ENCODE data around the gene GUCA2A. TPM values are rescaled to one million over a fixed set of nuclear protein-coding genes. Genes with fewer than 3 reads are reported as not detected.

GUCA2A gene
- total and polyA plus RNA-seq, 2 of the 4 experiments (the other 2 are of a cell fraction), result not detected

GRCh38 chr1:42138586-42138985, 26.0 kb downstream of the GUCA2A start:
- CTCF ChIA-PET, result no interaction called here
- intact Hi-C loops (cut with micrococcal nuclease), result no loop called here

More at GRCh38 chr1:42138586-42138985, 26.0 kb downstream of the GUCA2A start:
- Histone ChIP-seq H3K36me3 (ENCODE audit: control insufficient read depth, insufficient read depth, low read length) (no peaks in the 10 kb centered on the region), H3K9ac (ENCODE audit: low read depth, low read length) (no peak overlapping the region), H3K4me3 (ENCODE audit: insufficient read depth, low read depth, low read length) (no peak overlapping the region), H3K56ac (ENCODE audit: extremely low read depth, insufficient read depth, low read length) (no peak overlapping the region), H2BK120ac (ENCODE audit: low read depth, low read length) (no peak overlapping the region), H2BK5ac (ENCODE audit: low read depth, low read length, poor library complexity, severe bottlenecking) (no peak overlapping the region), H3K27ac (ENCODE audit: insufficient read depth, low read length) (no peak overlapping the region), H3K18ac (ENCODE audit: low read depth, low read length) (no peak overlapping the region), H4K91ac (ENCODE audit: insufficient read depth, low read depth, low read length) (no peak overlapping the region), H3K79me1 (ENCODE audit: low read depth in 1 of 2, low read length in 2 of 2) (no peaks in the 10 kb centered on the region), H2AK5ac (ENCODE audit: low read depth, low read length) (no peak overlapping the region), H3K4ac (ENCODE audit: low read depth, low read length) (no peak overlapping the region), H4K8ac (ENCODE audit: low read depth in 2 of 2, low read length in 2 of 2) (no peak overlapping the region), H3K23ac (ENCODE audit: low read depth, low read length) (no peak overlapping the region), H3K14ac (replicated peaks; ENCODE audit: low read depth, low read length) (no peak overlapping the region), H4K20me1 (ENCODE audit: insufficient read depth, low read length) (no peaks in the 10 kb centered on the region), H3K9me1 (ENCODE audit: insufficient read depth, low read length) (no peaks in the 10 kb centered on the region), H2BK15ac (ENCODE audit: low read depth, low read length) (no peak overlapping the region), H3K9me3 (ENCODE audit: control insufficient read depth, insufficient read depth, low read length) (no peaks in the 10 kb centered on the region), H4K5ac (ENCODE audit: low read depth, low read length) (no peak overlapping the region), H3K4me2 (ENCODE audit: low read depth, low read length) (no peak overlapping the region), H2BK20ac (ENCODE audit: low read depth, low read length) (no peak overlapping the region), H2AK9ac (replicated peaks; ENCODE audit: low read depth, low read length, poor library complexity) (no peak overlapping the region), H3K27me3 (ENCODE audit: control insufficient read depth, insufficient read depth, low read length) (peaks cover 33% of the 10 kb centered on the region), H3K4me1 (ENCODE audit: control insufficient read depth, insufficient read depth, low read length) (no peaks in the 10 kb centered on the region), H2AFZ (replicated peaks; ENCODE audit: low read length, poor library complexity) (no peak overlapping the region)
- in situ Hi-C loops (cut with MboI; ENCODE audit: low sequenced_read_pairs), result no loop called here
- TF ChIP-seq CEBPB (IDR thresholded peaks at IDR 0.05; ENCODE audit: low read depth, low read length), result no peak
- no peak for TF ChIP-seq RFX5 (IDR thresholded peaks at IDR 0.05; ENCODE audit: low read depth, low read length)
- no peak for TF ChIP-seq NFE2L2 (IDR thresholded peaks at IDR 0.05; ENCODE audit: low read depth, low read length)
- no peak for TF ChIP-seq ELK1 (IDR thresholded peaks at IDR 0.05; ENCODE audit: borderline replicate concordance, low read depth, low read length)
- no peak for TF ChIP-seq MAZ (IDR thresholded peaks at IDR 0.05; ENCODE audit: borderline replicate concordance, low read depth, low read length)
- TF ChIP-seq MAFK (IDR thresholded peaks at IDR 0.05; ENCODE audit: low read depth, low read length), result no peak
- no peak for TF ChIP-seq POLR2A (IDR thresholded peaks at IDR 0.05; ENCODE audit: low read depth, low read length)
- no peak for TF ChIP-seq BHLHE40 (IDR thresholded peaks at IDR 0.05; ENCODE audit: low read depth, low read length)
- TF ChIP-seq, protein P1, sequence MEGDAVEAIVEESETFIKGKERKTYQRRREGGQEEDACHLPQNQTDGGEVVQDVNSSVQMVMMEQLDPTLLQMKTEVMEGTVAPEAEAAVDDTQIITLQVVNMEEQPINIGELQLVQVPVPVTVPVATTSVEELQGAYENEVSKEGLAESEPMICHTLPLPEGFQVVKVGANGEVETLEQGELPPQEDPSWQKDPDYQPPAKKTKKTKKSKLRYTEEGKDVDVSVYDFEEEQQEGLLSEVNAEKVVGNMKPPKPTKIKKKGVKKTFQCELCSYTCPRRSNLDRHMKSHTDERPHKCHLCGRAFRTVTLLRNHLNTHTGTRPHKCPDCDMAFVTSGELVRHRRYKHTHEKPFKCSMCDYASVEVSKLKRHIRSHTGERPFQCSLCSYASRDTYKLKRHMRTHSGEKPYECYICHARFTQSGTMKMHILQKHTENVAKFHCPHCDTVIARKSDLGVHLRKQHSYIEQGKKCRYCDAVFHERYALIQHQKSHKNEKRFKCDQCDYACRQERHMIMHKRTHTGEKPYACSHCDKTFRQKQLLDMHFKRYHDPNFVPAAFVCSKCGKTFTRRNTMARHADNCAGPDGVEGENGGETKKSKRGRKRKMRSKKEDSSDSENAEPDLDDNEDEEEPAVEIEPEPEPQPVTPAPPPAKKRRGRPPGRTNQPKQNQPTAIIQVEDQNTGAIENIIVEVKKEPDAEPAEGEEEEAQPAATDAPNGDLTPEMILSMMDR (conservative IDR thresholded peaks at IDR 0.05; ENCODE audit: low read depth, low read length), result no peak
- TF ChIP-seq FOS (IDR thresholded peaks at IDR 0.05; ENCODE audit: low read depth, low read length), result no peak
- no peak for TF ChIP-seq RAD21 (IDR thresholded peaks at IDR 0.05; ENCODE audit: low read length)
- TF ChIP-seq RCOR1 (IDR thresholded peaks at IDR 0.05; ENCODE audit: insufficient replicate concordance, low read length), result no peak
- TF ChIP-seq, protein P2, sequence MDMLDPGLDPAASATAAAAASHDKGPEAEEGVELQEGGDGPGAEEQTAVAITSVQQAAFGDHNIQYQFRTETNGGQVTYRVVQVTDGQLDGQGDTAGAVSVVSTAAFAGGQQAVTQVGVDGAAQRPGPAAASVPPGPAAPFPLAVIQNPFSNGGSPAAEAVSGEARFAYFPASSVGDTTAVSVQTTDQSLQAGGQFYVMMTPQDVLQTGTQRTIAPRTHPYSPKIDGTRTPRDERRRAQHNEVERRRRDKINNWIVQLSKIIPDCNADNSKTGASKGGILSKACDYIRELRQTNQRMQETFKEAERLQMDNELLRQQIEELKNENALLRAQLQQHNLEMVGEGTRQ (IDR thresholded peaks at IDR 0.05; ENCODE audit: low read depth, low read length), result no peak
- no peak for TF ChIP-seq SMC3 (IDR thresholded peaks at IDR 0.05; ENCODE audit: low read depth, low read length)
- no peak for TF ChIP-seq MXI1 (IDR thresholded peaks at IDR 0.05; ENCODE audit: borderline replicate concordance, low read depth, low read length)
- TF ChIP-seq CHD1 (IDR thresholded peaks at IDR 0.05; ENCODE audit: low read depth, low read length), result no peak
- dilution Hi-C loops (cut with HindIII; ENCODE audit: low sequenced_read_pairs, unreplicated experiment), result no loop called here
- DNase-seq (no peak), ATAC-seq (ENCODE audit: low read depth) (no peak)
- WGBS, 2 experiments (ENCODE audit: extremely low coverage in 2 of 2, insufficient read length in 1 of 2), result no CpG with 5 or more reads among the region's 4 CpGs
- BruUV-seq (replicated peaks), result no TSS peak
- POLR2A ChIA-PET (ENCODE audit: unreplicated experiment), result no interaction called here

All from IMR-90 (cell line).